K562 (cell line): Measurements from ENCODE around the gene GABRD. TPM values are rescaled to one million over a fixed set of nuclear protein-coding genes. Genes with fewer than 3 reads are reported as not detected.
A peak's percentile ranks its signal among the peaks of the same experiment; 100 is the strongest.

ENCODE experiments used
- CBX2 ChIP-seq: fragments of 200-600 bp; sonication (generic); IDR thresholded peaks from one replicate; pipeline ENCODE4 v1.6.1; 2012; ENCODE audit warnings: mild to moderate bottlenecking, low read length, inconsistent platforms; ENCODE audit not compliant: insufficient read depth, poor library complexity, severe bottlenecking
- CBX3 ChIP-seq, 2 experiments: IDR thresholded peaks; 1 replicate in 1 of 2; 2 replicates in 1 of 2; pipeline ENCODE4 v1.6.1; 2012; ENCODE audit warnings: inconsistent platforms in 2 of 2, low read length in 2 of 2, borderline replicate concordance in 1 of 2, control low read depth in 1 of 2
- CCNT2 ChIP-seq: IDR thresholded peaks from 2 replicates; pipeline ENCODE4 v1.6.1; 2011; ENCODE audit warnings: borderline replicate concordance, low read depth, mild to moderate bottlenecking, moderate library complexity, mixed read lengths, low read length; ENCODE audit not compliant: insufficient read length; ENCODE audit errors: extremely low read depth
- ESRRA ChIP-seq: fragments of 450-650 bp; IDR thresholded peaks from 2 replicates; pipeline ENCODE4 v1.6.1; 2014; ENCODE audit warnings: low read depth, mild to moderate bottlenecking, moderate library complexity, borderline replicate concordance
- GABPB1 ChIP-seq: sonication (generic); formaldehyde crosslinking; IDR thresholded peaks from 2 replicates; pipeline ENCODE4 v1.8.0; 2022; ENCODE audit warnings: mild to moderate bottlenecking, missing genetic modification reagents
- GATA2 ChIP-seq: sonication (generic); formaldehyde crosslinking; IDR thresholded peaks from 2 replicates; pipeline ENCODE4 v1.4.0; 2020; ENCODE audit warnings: mild to moderate bottlenecking, missing genetic modification reagents
- GTF2E2 ChIP-seq: fragments of 200-800 bp; sonication (Bioruptor generic); IDR thresholded peaks from 2 replicates; pipeline ENCODE4 v1.6.1; 2016; ENCODE audit warnings: missing genetic modification characterization, missing compliant biosample characterization
- HLTF ChIP-seq: fragments of 450-650 bp; IDR thresholded peaks from 2 replicates; pipeline ENCODE4 v1.6.1; 2016
- NR2C1 ChIP-seq, 2 experiments: fragments of 450-650 bp; IDR thresholded peaks; 2 replicates each; pipeline ENCODE4 v1.6.1; 2017; ENCODE audit warnings: mild to moderate bottlenecking in 2 of 2, antibody characterized with exemption in 1 of 2, inconsistent platforms in 1 of 2, missing compliant biosample characterization in 1 of 2, missing genetic modification characterization in 1 of 2
- POLR2H ChIP-seq: IDR thresholded peaks from 2 replicates; pipeline ENCODE4 v1.6.1; 2016; ENCODE audit warnings: missing genetic modification characterization, low read depth, mild to moderate bottlenecking, control low read depth, missing compliant biosample characterization, moderate library complexity
- RFX1 ChIP-seq: fragments of 450-650 bp; IDR thresholded peaks from 2 replicates; pipeline ENCODE4 v1.6.1; 2016; ENCODE audit warnings: mild to moderate bottlenecking, moderate library complexity
- SPI1 ChIP-seq: IDR thresholded peaks from 2 replicates; pipeline ENCODE4 v1.6.1; 2011; ENCODE audit warnings: low read depth, low read length, control low read depth, borderline replicate concordance
- ZBTB17 ChIP-seq: fragments of 450-650 bp; formaldehyde crosslinking; IDR thresholded peaks from 2 replicates; pipeline ENCODE4 v1.4.0; 2020; ENCODE audit warnings: mild to moderate bottlenecking
- ZNF24 ChIP-seq: fragments of 450-650 bp; IDR thresholded peaks from 2 replicates; pipeline ENCODE4 v1.6.1; 2016
- ZNF584 ChIP-seq: fragments of 200-800 bp; sonication (Bioruptor generic); IDR thresholded peaks from 2 replicates; pipeline ENCODE4 v1.6.1; 2016; ENCODE audit warnings: low read depth, mild to moderate bottlenecking, missing genetic modification characterization, missing compliant biosample characterization
- ZNF76 ChIP-seq: fragments of 250-450 bp; sonication (Bioruptor Pico); IDR thresholded peaks from 2 replicates; pipeline ENCODE4 v1.4.0; 2020; ENCODE audit warnings: mild to moderate bottlenecking, moderate library complexity, borderline replicate concordance
- polyA plus RNA-seq, 8 experiments: library from polyadenylated mRNA; depleted of rRNA in 4 of 8; stranded (reverse) in 5 of 8; unstranded in 3 of 8; fragments of >200 nt; fragmentation: Nextera tagmentation in 2 of 8; fragmentation: Illumina TruSeq in 1 of 8; extraction: Ambion mirVana in 2 of 8; extraction: Trizol in 1 of 8; gene quantifications; 2 replicates each; pipeline versions ENCODE4 v1.2.1 to v1.2.3, GENCODE V29; 2011 to 2014; ENCODE audit warnings: inconsistent platforms in 1 of 8, missing spikeins in 1 of 8
- total RNA-seq, 7 experiments: library from RNA; depleted of rRNA in 6 of 7; stranded (reverse); fragments of >200 nt in 6 of 7; fragmentation: Illumina TruSeq in 2 of 7; extraction: Trizol in 2 of 7; gene quantifications; 2 replicates each; pipeline versions ENCODE4 v1.2.1 to v1.2.3, GENCODE V29; 2011 to 2021; ENCODE audit warnings: low replicate concordance in 1 of 7
- TF ChIP-seq, protein P1 (sequence below): sonication (generic); formaldehyde crosslinking; IDR thresholded peaks from 2 replicates; pipeline ENCODE4 v1.8.0; 2022; ENCODE audit warnings: mild to moderate bottlenecking, missing genetic modification reagents, borderline replicate concordance
- TF ChIP-seq, protein P2 (sequence below), 2 experiments: fragments of 450-650 bp in 1 of 2; sonication (generic) in 1 of 2; formaldehyde crosslinking in 1 of 2; IDR thresholded peaks in 1 of 2; conservative IDR thresholded peaks in 1 of 2; 2 replicates each; pipeline versions ENCODE4 v1.6.1 to v1.8.1; 2016 to 2023; ENCODE audit warnings: mild to moderate bottlenecking in 2 of 2, moderate library complexity in 2 of 2, inconsistent platforms in 1 of 2, missing genetic modification reagents in 1 of 2
- TF ChIP-seq, protein P3 (sequence below): IDR thresholded peaks from 3 replicates; pipeline ENCODE4 v1.6.1; 2011; ENCODE audit warnings: borderline replicate concordance, mild to moderate bottlenecking, moderate library complexity; ENCODE audit not compliant: insufficient read length; ENCODE audit errors: extremely low read depth
- TF ChIP-seq, protein P4 (sequence below): fragments of 200-800 bp; sonication (Bioruptor generic); IDR thresholded peaks from 2 replicates; pipeline ENCODE4 v1.6.1; 2017; ENCODE audit warnings: missing genetic modification characterization, missing compliant biosample characterization

Gene GABRD
- total and polyA plus RNA-seq, 9 of the 15 experiments (the other 6 are each of a cell fraction or from before 2014, with no cell fraction given), result 0.07 TPM; not detected in 8

DNA sequence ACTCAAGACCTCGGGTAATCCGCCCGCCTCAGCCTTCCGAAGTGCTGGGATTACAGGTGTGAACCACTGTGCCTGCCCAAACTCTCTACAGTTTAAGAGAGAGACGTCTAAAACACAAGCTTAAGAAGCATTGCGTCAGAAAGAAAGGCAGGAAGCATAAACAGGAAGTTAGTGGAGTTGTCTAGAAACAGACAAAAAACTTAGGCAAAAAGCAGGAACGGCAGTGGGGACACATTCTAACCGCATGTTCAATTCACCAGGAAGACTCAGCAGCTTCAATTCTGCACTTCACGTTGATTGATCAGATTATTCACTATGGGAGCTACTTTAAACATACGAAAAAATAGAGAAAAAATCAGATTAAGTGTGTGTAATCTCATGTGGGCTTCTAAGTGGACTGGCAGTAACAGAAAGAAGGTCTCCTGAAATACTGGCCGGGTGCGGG, 22.9 kb upstream of the GABRD start (continued):
- no peak for TF ChIP-seq HLTF
- TF ChIP-seq ZNF584 (CRISPR knock-in tag), result peak; percentile 87; the same call in 1 of the 2 replicates
- no peak for TF ChIP-seq CBX2
- TF ChIP-seq POLR2H (tag), result peak; percentile 83; the same call in 1 of the 2 replicates
- TF ChIP-seq ZNF24, result no peak; the same call in 1 of the 2 replicates
- TF ChIP-seq RFX1, result no peak
- TF ChIP-seq, protein P1, sequence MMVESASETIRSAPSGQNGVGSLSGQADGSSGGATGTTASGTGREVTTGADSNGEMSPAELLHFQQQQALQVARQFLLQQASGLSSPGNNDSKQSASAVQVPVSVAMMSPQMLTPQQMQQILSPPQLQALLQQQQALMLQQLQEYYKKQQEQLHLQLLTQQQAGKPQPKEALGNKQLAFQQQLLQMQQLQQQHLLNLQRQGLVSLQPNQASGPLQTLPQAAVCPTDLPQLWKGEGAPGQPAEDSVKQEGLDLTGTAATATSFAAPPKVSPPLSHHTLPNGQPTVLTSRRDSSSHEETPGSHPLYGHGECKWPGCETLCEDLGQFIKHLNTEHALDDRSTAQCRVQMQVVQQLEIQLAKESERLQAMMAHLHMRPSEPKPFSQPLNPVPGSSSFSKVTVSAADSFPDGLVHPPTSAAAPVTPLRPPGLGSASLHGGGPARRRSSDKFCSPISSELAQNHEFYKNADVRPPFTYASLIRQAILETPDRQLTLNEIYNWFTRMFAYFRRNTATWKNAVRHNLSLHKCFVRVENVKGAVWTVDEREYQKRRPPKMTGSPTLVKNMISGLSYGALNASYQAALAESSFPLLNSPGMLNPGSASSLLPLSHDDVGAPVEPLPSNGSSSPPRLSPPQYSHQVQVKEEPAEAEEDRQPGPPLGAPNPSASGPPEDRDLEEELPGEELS (CRISPR knock-in tag), result no peak
- TF ChIP-seq, protein P2, sequence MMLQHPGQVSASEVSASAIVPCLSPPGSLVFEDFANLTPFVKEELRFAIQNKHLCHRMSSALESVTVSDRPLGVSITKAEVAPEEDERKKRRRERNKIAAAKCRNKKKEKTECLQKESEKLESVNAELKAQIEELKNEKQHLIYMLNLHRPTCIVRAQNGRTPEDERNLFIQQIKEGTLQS (IDR thresholded peaks at IDR 0.05), result peak; percentile 82
- TF ChIP-seq, protein P2 (CRISPR knock-in tag; conservative IDR thresholded peaks at IDR 0.05), result no peak
- no peak; the same call in 1 of the 2 replicates for TF ChIP-seq ZNF76 (CRISPR knock-in tag)
- no peak for TF ChIP-seq CCNT2
- no peak for TF ChIP-seq GATA2 (CRISPR knock-in tag)
- TF ChIP-seq GTF2E2, result peak; percentile 85; the same call in 1 of the 2 replicates
- TF ChIP-seq GABPB1 (CRISPR knock-in tag), result peak; percentile 43; the same call in 1 of the 2 replicates
- peak; percentile 45; the same call in 1 of the 2 replicates for TF ChIP-seq ESRRA
- TF ChIP-seq SPI1, result 0 out of 2 replicates have a peak, but pooled peaks have one; percentile 27
- TF ChIP-seq ZBTB17 (CRISPR knock-in tag), result no peak
- TF ChIP-seq, protein P3, sequence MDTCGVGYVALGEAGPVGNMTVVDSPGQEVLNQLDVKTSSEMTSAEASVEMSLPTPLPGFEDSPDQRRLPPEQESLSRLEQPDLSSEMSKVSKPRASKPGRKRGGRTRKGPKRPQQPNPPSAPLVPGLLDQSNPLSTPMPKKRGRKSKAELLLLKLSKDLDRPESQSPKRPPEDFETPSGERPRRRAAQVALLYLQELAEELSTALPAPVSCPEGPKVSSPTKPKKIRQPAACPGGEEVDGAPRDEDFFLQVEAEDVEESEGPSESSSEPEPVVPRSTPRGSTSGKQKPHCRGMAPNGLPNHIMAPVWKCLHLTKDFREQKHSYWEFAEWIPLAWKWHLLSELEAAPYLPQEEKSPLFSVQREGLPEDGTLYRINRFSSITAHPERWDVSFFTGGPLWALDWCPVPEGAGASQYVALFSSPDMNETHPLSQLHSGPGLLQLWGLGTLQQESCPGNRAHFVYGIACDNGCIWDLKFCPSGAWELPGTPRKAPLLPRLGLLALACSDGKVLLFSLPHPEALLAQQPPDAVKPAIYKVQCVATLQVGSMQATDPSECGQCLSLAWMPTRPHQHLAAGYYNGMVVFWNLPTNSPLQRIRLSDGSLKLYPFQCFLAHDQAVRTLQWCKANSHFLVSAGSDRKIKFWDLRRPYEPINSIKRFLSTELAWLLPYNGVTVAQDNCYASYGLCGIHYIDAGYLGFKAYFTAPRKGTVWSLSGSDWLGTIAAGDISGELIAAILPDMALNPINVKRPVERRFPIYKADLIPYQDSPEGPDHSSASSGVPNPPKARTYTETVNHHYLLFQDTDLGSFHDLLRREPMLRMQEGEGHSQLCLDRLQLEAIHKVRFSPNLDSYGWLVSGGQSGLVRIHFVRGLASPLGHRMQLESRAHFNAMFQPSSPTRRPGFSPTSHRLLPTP, result no peak
- TF ChIP-seq CBX3 (IDR thresholded peaks at IDR 0.05; ENCODE audit: borderline replicate concordance in 1 of 2, low read length in 2 of 2), result no peak
- TF ChIP-seq, protein P4, sequence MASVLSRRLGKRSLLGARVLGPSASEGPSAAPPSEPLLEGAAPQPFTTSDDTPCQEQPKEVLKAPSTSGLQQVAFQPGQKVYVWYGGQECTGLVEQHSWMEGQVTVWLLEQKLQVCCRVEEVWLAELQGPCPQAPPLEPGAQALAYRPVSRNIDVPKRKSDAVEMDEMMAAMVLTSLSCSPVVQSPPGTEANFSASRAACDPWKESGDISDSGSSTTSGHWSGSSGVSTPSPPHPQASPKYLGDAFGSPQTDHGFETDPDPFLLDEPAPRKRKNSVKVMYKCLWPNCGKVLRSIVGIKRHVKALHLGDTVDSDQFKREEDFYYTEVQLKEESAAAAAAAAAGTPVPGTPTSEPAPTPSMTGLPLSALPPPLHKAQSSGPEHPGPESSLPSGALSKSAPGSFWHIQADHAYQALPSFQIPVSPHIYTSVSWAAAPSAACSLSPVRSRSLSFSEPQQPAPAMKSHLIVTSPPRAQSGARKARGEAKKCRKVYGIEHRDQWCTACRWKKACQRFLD (CRISPR knock-in tag), result peak; percentile 79; the same call in 1 of the 2 replicates
- TF ChIP-seq NR2C1 (IDR thresholded peaks at IDR 0.05), result no peak
- peak; percentile 13; the same call in 1 of the 2 replicates for TF ChIP-seq NR2C1 (tag; IDR thresholded peaks at IDR 0.05)
